Measurements from ENCODE around the gene ETV5. TPM values are rescaled to one million over a fixed set of nuclear protein-coding genes. Genes with fewer than 3 reads are reported as not detected.

The ETV5 gene
- polyA plus RNA-seq, 2 of the 4 experiments (the other 2 are of a cell fraction) = 20.5 to 54.7 TPM

GRCh38 chr3:186150041-186150830 lies 41.3 kb upstream of the ETV5 start:
- WGBS (ENCODE audit: missing lambda C conversion rate) = 85% methylated on average over 11 of the region's 11 CpGs
- TF ChIP-seq ELK1 (IDR thresholded peaks at IDR 0.05; ENCODE audit: low read depth, low read length) (no peak), FOSB (CRISPR knock-in tag; IDR thresholded peaks at IDR 0.05) (no peak), BCL3 (IDR thresholded peaks at IDR 0.05) (no peak), HOXA7 (CRISPR knock-in tag; IDR thresholded peaks at IDR 0.05) (no peak), PBX3 (IDR thresholded peaks at IDR 0.05) (no peak), ZNF302 (CRISPR knock-in tag; IDR thresholded peaks at IDR 0.05) (no peak), ESRRA (IDR thresholded peaks at IDR 0.05; ENCODE audit: borderline replicate concordance, low read length) (no peak), MAX (IDR thresholded peaks at IDR 0.05) (no peak), ZSCAN20 (CRISPR knock-in tag; IDR thresholded peaks at IDR 0.05) (no peak), POLR2A (IDR thresholded peaks at IDR 0.05; ENCODE audit: low read length) (no peak), FOXS1 (CRISPR knock-in tag; IDR thresholded peaks at IDR 0.05) (no peak), EHMT2 (IDR thresholded peaks at IDR 0.05; ENCODE audit: low read depth) (no peak), GATA3 (IDR thresholded peaks at IDR 0.05; ENCODE audit: borderline replicate concordance) (no peak), MAZ (IDR thresholded peaks at IDR 0.05; ENCODE audit: borderline replicate concordance, low read depth, low read length) (no peak)
- no peak overlapping the region for H3K27ac ChIP-seq
- H3K4me2 ChIP-seq = no peak overlapping the region
- no peak overlapping the region for H3K4me3 ChIP-seq
- H3K9me3 ChIP-seq = no peaks in the 10 kb centered on the region
- FAIRE-seq = no peak
- ChIA-PET CTCF (no interaction called here), POLR2A (no interaction called here)
- no peaks in the 10 kb centered on the region for H3K4me1 ChIP-seq
- no peak for DNase-seq (ENCODE audit: low read depth in 1 of 2, low spot score in 1 of 2)
- ATAC-seq = no peak

- FAIRE-seq (no peak), DNase-seq (ENCODE audit: low read depth in 1 of 2, low spot score in 1 of 2) (no peak), ATAC-seq (no peak)
- ChIA-PET POLR2A (no interaction called here), CTCF (interaction anchor here (0.5 kb wide), 1 partner anchor 22 kb away, joined by 3 read pairs; no protein-coding TSS in a partner anchor)
- no peaks in the 10 kb centered on the region for H3K4me1 ChIP-seq
- H3K27ac ChIP-seq = no peak overlapping the region
- H3K4me3 ChIP-seq = no peak overlapping the region
- H3K9me3 ChIP-seq = no peaks in the 10 kb centered on the region
- 98% methylated on average over 13 of the region's 15 CpGs for WGBS (ENCODE audit: missing lambda C conversion rate)
- TF ChIP-seq NPAS2 (CRISPR knock-in tag; IDR thresholded peaks at IDR 0.05; ENCODE audit: borderline replicate concordance) (no peak), USF2 (IDR thresholded peaks at IDR 0.05) (no peak), MAFK (IDR thresholded peaks at IDR 0.05; ENCODE audit: partially characterized antibody) (no peak), FOXS1 (CRISPR knock-in tag; IDR thresholded peaks at IDR 0.05) (no peak), RCOR1 (IDR thresholded peaks at IDR 0.05; ENCODE audit: low read depth, low read length) (no peak), EP300 (IDR thresholded peaks at IDR 0.05) (no peak), CBX2 (IDR thresholded peaks at IDR 0.05; ENCODE audit: borderline replicate concordance, low read depth) (no peak), CTCF (IDR thresholded peaks at IDR 0.05) (no peak)
- H3K4me2 ChIP-seq = no peak overlapping the region
Observed at GRCh38 chr3:186149319-186149960, 40.6 kb upstream of the ETV5 start.

Measured in A549 (cell line).